Karpas-422 (cell line): ENCODE data around the gene CYCS. TPM values are rescaled to one million over a fixed set of nuclear protein-coding genes. Genes with fewer than 3 reads are reported as not detected.

Experiments
- DNase-seq: peaks from one replicate; pipeline ENCODE4 v3.0.0-alpha.2; 2015
- H2AFZ ChIP-seq: fragments of 200-600 bp; sonication (generic); 2 replicates; pipeline ENCODE4 v1.6.1; 2014; ENCODE audit warnings: antibody characterized with exemption, low read length, mixed read lengths
- H3K27ac ChIP-seq: fragments of 200-600 bp; sonication (generic); 2 replicates; pipeline ENCODE4 v1.5.1; 2014; ENCODE audit warnings: mild to moderate bottlenecking, low read length, moderate library complexity
- H3K27me3 ChIP-seq: fragments of 200-600 bp; sonication (generic); 2 replicates; pipeline ENCODE4 v1.6.1; 2014; ENCODE audit warnings: low read length, mixed read lengths
- H3K36me3 ChIP-seq: fragments of 200-600 bp; sonication (generic); 2 replicates; pipeline ENCODE4 v1.6.1; 2014; ENCODE audit warnings: low read length, mixed read lengths; ENCODE audit not compliant: insufficient read depth
- H3K4me1 ChIP-seq: fragments of 200-600 bp; sonication (generic); 2 replicates; pipeline ENCODE4 v1.6.1; 2014; ENCODE audit warnings: mild to moderate bottlenecking, low read length, mixed read lengths
- H3K4me2 ChIP-seq: fragments of 200-600 bp; sonication (generic); 2 replicates; pipeline ENCODE4 v1.6.1; 2014; ENCODE audit warnings: low read length, low read depth, mild to moderate bottlenecking; ENCODE audit not compliant: poor library complexity, severe bottlenecking
- H3K4me3 ChIP-seq: fragments of 200-600 bp; sonication (generic); 2 replicates; pipeline ENCODE4 v1.5.1; 2014; ENCODE audit warnings: mild to moderate bottlenecking, antibody characterized with exemption, low read length, mixed read lengths
- H3K79me2 ChIP-seq: fragments of 200-600 bp; sonication (generic); 2 replicates; pipeline ENCODE4 v1.6.1; 2014; ENCODE audit warnings: mild to moderate bottlenecking, low read length, mixed read lengths
- H3K9ac ChIP-seq: fragments of 200-600 bp; sonication (generic); 2 replicates; pipeline ENCODE4 v1.6.0; 2014; ENCODE audit warnings: low read length
- H3K9me2 ChIP-seq: fragments of 200-600 bp; sonication (generic), shearing (Covaris generic); replicated peaks from 2 replicates; pipeline ENCODE4 v1.6.0; 2014; ENCODE audit warnings: mild to moderate bottlenecking, low read length, moderate library complexity; ENCODE audit not compliant: insufficient read depth
- H3K9me3 ChIP-seq: fragments of 300-700, 200-600 bp; sonication (generic); 2 replicates; pipeline ENCODE4 v1.6.1; 2014; ENCODE audit warnings: low read length, mixed read lengths
- H4K20me1 ChIP-seq: fragments of 200-600 bp; sonication (generic); 2 replicates; pipeline ENCODE4 v1.6.1; 2014; ENCODE audit warnings: mild to moderate bottlenecking, antibody characterized with exemption, low read length, low read depth; ENCODE audit not compliant: insufficient read depth
- total RNA-seq: library from RNA; depleted of rRNA; stranded (reverse); fragments of >200 nt; shearing (Covaris generic); gene quantifications from 2 replicates; pipeline ENCODE4 v1.2.3, GENCODE V29; 2014; ENCODE audit warnings: low replicate concordance

The CYCS gene
- total RNA-seq, 1 experiment from 2014 or later: 102 TPM

GRCh38 chr7:25158966-25159365 is 33.9 kb upstream of the CYCS start:
- Histone ChIP-seq H3K79me2 (no peaks in the 10 kb centered on the region), H3K4me3 (no peak overlapping the region), H3K4me2 (no peak overlapping the region), H3K27me3 (no peaks in the 10 kb centered on the region), H3K9me2 (no peaks in the 10 kb centered on the region), H3K4me1 (no peaks in the 10 kb centered on the region; the same call in 1 of the 2 replicates), H4K20me1 (no peaks in the 10 kb centered on the region), H3K27ac (no peak overlapping the region), H2AFZ (no peak overlapping the region), H3K36me3 (no peaks in the 10 kb centered on the region), H3K9me3 (no peaks in the 10 kb centered on the region), H3K9ac (no peak overlapping the region)
- no peak for DNase-seq

GRCh38 chr7:25151773-25152172 is 26.7 kb upstream of the CYCS start:
- Histone ChIP-seq H3K9ac (no peak overlapping the region), H3K4me2 (no peak overlapping the region), H2AFZ (no peak overlapping the region), H3K27me3 (no peaks in the 10 kb centered on the region), H3K9me2 (no peaks in the 10 kb centered on the region), H4K20me1 (no peaks in the 10 kb centered on the region), H3K79me2 (no peaks in the 10 kb centered on the region), H3K9me3 (no peaks in the 10 kb centered on the region), H3K4me1 (no peaks in the 10 kb centered on the region), H3K4me3 (no peak overlapping the region), H3K36me3 (no peaks in the 10 kb centered on the region), H3K27ac (no peak overlapping the region)
- no peak for DNase-seq

GRCh38 chr7:25149836-25150235 is 24.8 kb upstream of the CYCS start:
- Histone ChIP-seq H3K36me3 (no peaks in the 10 kb centered on the region), H4K20me1 (no peaks in the 10 kb centered on the region)

GRCh38 chr7:25148772-25149575 is 23.9 kb upstream of the CYCS start:
- no peaks in the 10 kb centered on the region for H3K9me2 ChIP-seq
- H3K9me3 ChIP-seq: no peaks in the 10 kb centered on the region
- no peak overlapping the region for H3K9ac ChIP-seq
- no peak overlapping the region for H2AFZ ChIP-seq
- no peak overlapping the region for H3K27ac ChIP-seq
- H3K36me3 ChIP-seq: no peaks in the 10 kb centered on the region
- no peak overlapping the region for H3K4me3 ChIP-seq
- H3K79me2 ChIP-seq: no peaks in the 10 kb centered on the region
- no peaks in the 10 kb centered on the region for H4K20me1 ChIP-seq
- no peak for DNase-seq
- H3K27me3 ChIP-seq: no peaks in the 10 kb centered on the region
- H3K4me1 ChIP-seq: no peaks in the 10 kb centered on the region
- no peak overlapping the region for H3K4me2 ChIP-seq

More at GRCh38 chr7:25149836-25150235, 24.8 kb upstream of the CYCS start:
- Histone ChIP-seq H3K79me2 (no peaks in the 10 kb centered on the region), H3K4me3 (no peak overlapping the region), H3K27ac (no peak overlapping the region), H3K9ac (no peak overlapping the region), H2AFZ (no peak overlapping the region), H3K4me2 (no peak overlapping the region), H3K4me1 (no peaks in the 10 kb centered on the region), H3K9me2 (no peaks in the 10 kb centered on the region), H3K27me3 (no peaks in the 10 kb centered on the region), H3K9me3 (no peaks in the 10 kb centered on the region)
- no peak for DNase-seq

GRCh38 chr7:25143763-25144162 is 18.7 kb upstream of the CYCS start:
- Histone ChIP-seq H2AFZ (no peak overlapping the region), H3K79me2 (no peaks in the 10 kb centered on the region), H3K4me1 (no peaks in the 10 kb centered on the region), H3K36me3 (no peaks in the 10 kb centered on the region), H3K4me3 (no peak overlapping the region), H3K9ac (no peak overlapping the region), H3K27ac (no peak overlapping the region), H3K27me3 (no peaks in the 10 kb centered on the region), H3K9me2 (no peaks in the 10 kb centered on the region), H3K9me3 (no peaks in the 10 kb centered on the region), H3K4me2 (no peak overlapping the region), H4K20me1 (no peaks in the 10 kb centered on the region)
- DNase-seq: no peak

- no peak overlapping the region for H3K4me2 ChIP-seq
- H3K9me2 ChIP-seq: no peaks in the 10 kb centered on the region
- no peaks in the 10 kb centered on the region for H3K27me3 ChIP-seq
- no peak overlapping the region for H3K4me3 ChIP-seq
- no peak for DNase-seq
- no peaks in the 10 kb centered on the region for H3K79me2 ChIP-seq
- H4K20me1 ChIP-seq: no peaks in the 10 kb centered on the region
- no peaks in the 10 kb centered on the region for H3K9me3 ChIP-seq
- no peaks in the 10 kb centered on the region for H3K36me3 ChIP-seq
- H2AFZ ChIP-seq: no peak overlapping the region
- no peak overlapping the region for H3K9ac ChIP-seq
- no peak overlapping the region for H3K27ac ChIP-seq
- H3K4me1 ChIP-seq: no peaks in the 10 kb centered on the region
Measured at GRCh38 chr7:25139536-25139935, 14.5 kb upstream of the CYCS start.

GRCh38 chr7:25134358-25135010 is 9.4 kb upstream of the CYCS start:
- Histone ChIP-seq H3K4me3 (no peak overlapping the region), H3K36me3 (no peaks in the 10 kb centered on the region), H3K9me2 (no peaks in the 10 kb centered on the region), H3K9me3 (no peaks in the 10 kb centered on the region), H4K20me1 (no peaks in the 10 kb centered on the region), H3K27ac (no peak overlapping the region), H3K27me3 (no peaks in the 10 kb centered on the region), H3K9ac (no peak overlapping the region), H3K79me2 (no peaks in the 10 kb centered on the region), H3K4me2 (no peak overlapping the region), H3K4me1 (no peaks in the 10 kb centered on the region), H2AFZ (no peak overlapping the region)
- DNase-seq: no peak

GRCh38 chr7:25132430-25132829 is 7.4 kb upstream of the CYCS start:
- Histone ChIP-seq H3K9me3 (no peaks in the 10 kb centered on the region), H3K4me2 (no peak overlapping the region), H3K27ac (no peak overlapping the region), H4K20me1 (no peaks in the 10 kb centered on the region), H3K36me3 (no peaks in the 10 kb centered on the region), H3K9ac (no peak overlapping the region), H3K4me1 (no peaks in the 10 kb centered on the region), H2AFZ (peak overlapping the region; percentile 33; the same call in 1 of the 2 replicates), H3K4me3 (no peak overlapping the region), H3K79me2 (no peaks in the 10 kb centered on the region), H3K27me3 (no peaks in the 10 kb centered on the region), H3K9me2 (no peaks in the 10 kb centered on the region)
- DNase-seq: no peak
